GM20000 (cell line): Measurements from ENCODE around the gene ASB3.

ENCODE experiments used
- DNase-seq: peaks from one replicate; pipeline ENCODE4 v3.0.0; 2012; ENCODE audit warnings: low spot score
- CTCF ChIP-seq: IDR thresholded peaks from 2 replicates; pipeline ENCODE4 v1.5.1; 2012; ENCODE audit warnings: mild to moderate bottlenecking, control low read depth; ENCODE audit errors: extremely low read depth, missing control alignments

The ASB3 gene

DNA sequence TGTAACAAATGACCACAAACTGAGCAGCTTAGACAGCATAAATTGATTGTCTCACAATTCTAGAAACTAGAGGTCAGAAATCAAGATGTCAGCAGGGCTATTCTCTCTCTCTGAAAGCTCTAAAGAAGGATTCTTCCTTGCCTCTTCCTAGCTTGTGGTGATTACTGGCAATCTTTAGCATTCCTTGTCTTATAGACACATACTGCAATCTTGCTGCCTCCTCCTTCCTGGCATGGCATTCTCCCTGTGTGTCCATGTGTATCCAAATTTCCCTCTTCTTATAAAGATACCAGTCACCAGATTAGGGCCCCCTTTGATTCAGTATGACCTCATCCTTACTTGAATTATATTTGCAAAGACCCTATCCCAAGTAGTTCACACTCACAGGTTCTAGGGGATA, 2.3 kb downstream of the ASB3 start:
- DNase-seq: no peak

DNA sequence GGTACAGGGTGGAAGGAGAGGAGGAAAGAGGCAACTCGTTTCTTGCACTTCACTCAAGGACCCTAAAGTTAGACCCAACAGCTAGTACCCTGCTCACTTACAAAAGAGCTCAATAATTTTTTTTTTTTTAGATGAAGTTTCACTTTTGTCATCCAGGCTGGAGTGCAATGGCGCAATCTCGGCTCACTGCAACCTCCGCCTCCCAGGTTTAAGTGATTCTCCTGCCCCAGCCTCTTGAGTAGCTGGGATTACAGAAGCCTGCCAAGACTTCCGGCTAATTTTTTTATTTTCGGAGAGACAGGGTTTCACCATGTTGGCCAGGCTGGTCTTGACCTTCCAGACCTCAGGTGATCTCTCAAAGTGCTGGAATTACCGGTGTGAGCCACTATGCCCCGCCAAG, 4.1 kb downstream of the ASB3 start:
- DNase-seq: no peak
- TF ChIP-seq CTCF: no peak

More for the DNA sequence above, 2.3 kb downstream of the ASB3 start:
- no peak for TF ChIP-seq CTCF

- no peak for DNase-seq
- no peak for TF ChIP-seq CTCF
These were observed 6.7 kb downstream of the ASB3 start for GRCh38 chr2:53780056-53780455.

GRCh38 chr2:53778536-53779162, 8.1 kb downstream of the ASB3 start:
- TF ChIP-seq CTCF: no peak
- no peak for DNase-seq

DNA sequence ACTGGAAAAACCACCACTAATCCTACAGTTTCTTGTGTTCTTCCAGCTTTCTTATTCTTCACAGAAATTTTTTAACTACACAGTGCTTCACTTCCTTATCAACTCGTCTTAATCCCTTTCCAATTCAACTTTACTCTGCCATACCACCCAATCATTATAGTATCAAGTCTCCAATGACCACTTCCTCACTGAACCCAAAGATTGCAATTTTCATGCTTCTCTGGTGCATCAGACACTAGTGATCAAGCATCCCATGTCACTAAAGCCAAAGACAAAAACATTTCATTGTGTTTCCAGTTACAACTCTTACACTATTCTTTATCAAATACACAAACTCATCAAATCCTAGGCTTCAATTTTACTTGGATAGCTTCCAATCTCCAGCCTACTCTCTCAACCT, 9.6 kb downstream of the ASB3 start:
- DNase-seq: no peak
- TF ChIP-seq CTCF: no peak

DNA sequence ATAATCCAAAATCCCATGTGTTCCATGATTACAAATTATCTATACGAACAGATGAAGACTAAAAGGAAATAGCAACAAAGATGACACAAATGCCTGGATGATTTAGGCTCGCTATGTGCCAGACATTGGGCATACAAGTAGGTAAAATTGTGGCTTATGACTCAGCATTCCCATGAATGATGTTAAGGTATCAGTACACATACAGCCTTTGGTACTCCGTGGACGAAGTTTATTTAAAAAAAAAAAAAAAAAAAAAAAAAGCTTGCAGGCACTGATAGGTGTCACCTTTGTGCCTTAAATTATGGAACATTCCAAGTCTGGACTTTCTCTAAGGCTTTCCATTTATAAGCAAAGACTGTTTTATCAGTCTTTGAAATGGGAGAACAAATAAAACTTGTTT, 16.5 kb downstream of the ASB3 start:
- DNase-seq: no peak
- no peak for TF ChIP-seq CTCF

DNA sequence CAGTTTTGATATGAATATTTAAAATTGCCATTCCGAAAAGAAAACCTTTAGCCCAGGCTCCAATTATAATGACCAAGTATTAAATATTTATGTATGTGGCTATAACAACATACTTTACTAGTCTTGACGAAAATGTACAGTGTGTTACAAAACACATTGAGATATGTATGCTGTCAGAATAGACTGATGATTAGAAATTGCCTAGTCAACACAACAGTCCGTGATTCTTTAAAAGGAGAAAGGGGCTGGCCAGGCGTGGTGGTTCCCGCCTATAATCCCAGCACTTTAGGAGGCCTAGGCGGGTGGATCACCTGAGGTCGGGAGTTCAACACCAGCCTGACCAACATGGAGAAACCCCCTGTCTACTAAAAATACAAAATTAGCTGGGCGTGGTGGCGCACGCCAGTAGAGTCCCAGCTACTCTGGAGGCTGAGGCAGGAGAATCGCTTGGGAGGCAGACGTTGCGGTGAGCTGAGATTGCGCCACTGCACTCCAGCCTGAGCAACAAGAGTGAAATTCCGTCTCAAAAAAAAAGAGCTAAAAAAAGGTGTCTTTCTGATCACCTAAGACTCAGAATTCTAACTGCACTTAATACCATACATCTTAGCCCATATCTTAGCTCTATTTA, 17.3 kb downstream of the ASB3 start:
- no peak for TF ChIP-seq CTCF
- DNase-seq: no peak
